ENCODE results near the gene CNIH4.
A peak's percentile ranks its signal among the peaks of the same experiment; 100 is the strongest.
"Not testable (repeated sequence)": the region's sequence is repeated elsewhere in the genome, so short reads cannot be mapped to it uniquely, and the experiment has no call there.

Gene CNIH4

GRCh38 chr1:224349716-224350115, 7.0 kb upstream of the CNIH4 start:
- DNase-seq = not testable (repeated sequence)

GRCh38 chr1:224352436-224353085, 4.1 kb upstream of the CNIH4 start:
- not testable (repeated sequence) for DNase-seq

GRCh38 chr1:224353975-224354925, 2.4 kb upstream of the CNIH4 start:
- no peak for DNase-seq

- no peak for DNase-seq
Observed at GRCh38 chr1:224357626-224358124, 996 bp downstream of the CNIH4 start.

- no peak for DNase-seq
Observed at GRCh38 chr1:224358237-224358636, 1.6 kb downstream of the CNIH4 start.

- no peak for DNase-seq
Observed at GRCh38 chr1:224359207-224359606, 2.5 kb downstream of the CNIH4 start.

GRCh38 chr1:224368409-224368808, 11.7 kb downstream of the CNIH4 start:
- no peak for DNase-seq

- no peak for DNase-seq
Observed at GRCh38 chr1:224373008-224373590, 16.4 kb downstream of the CNIH4 start.

- no peak for DNase-seq
Observed at GRCh38 chr1:224375059-224375458, 18.4 kb downstream of the CNIH4 start.

GRCh38 chr1:224377676-224378006, 21.0 kb downstream of the CNIH4 start:
- DNase-seq = peak; percentile 30

GRCh38 chr1:224378855-224379631, 22.4 kb downstream of the CNIH4 start:
- DNase-seq = no peak

GRCh38 chr1:224380003-224380402, 23.3 kb downstream of the CNIH4 start:
- DNase-seq = peak; percentile 67

- DNase-seq = no peak
Observed at GRCh38 chr1:224381880-224382548, 25.3 kb downstream of the CNIH4 start.

- no peak for DNase-seq
Observed at GRCh38 chr1:224383218-224383617, 26.5 kb downstream of the CNIH4 start.

- DNase-seq = peak; percentile 43
Observed at GRCh38 chr1:224387302-224387912, 30.7 kb downstream of the CNIH4 start.

- no peak for DNase-seq
Observed at GRCh38 chr1:224387943-224388342, 31.3 kb downstream of the CNIH4 start.

- DNase-seq = no peak
Observed at GRCh38 chr1:224390517-224390916, 33.8 kb downstream of the CNIH4 start.

- DNase-seq = no peak
Observed at GRCh38 chr1:224392411-224393249, 36.0 kb downstream of the CNIH4 start.

- DNase-seq = no peak
Observed at GRCh38 chr1:224393294-224393693, 36.6 kb downstream of the CNIH4 start.

GRCh38 chr1:224399887-224400286, 43.2 kb downstream of the CNIH4 start:
- DNase-seq = no peak
